HEK293 (cell line): ENCODE measurements around the gene IFNLR1.

Experiments
- CTCF ChIA-PET: fragments of 350-600 bp; formaldehyde crosslinking; extraction: SDS; loops from one replicate; lab custom pipeline; 2021; ENCODE audit warnings: antibody characterized with exemption; lab: Yijun Ruan, JAX
- POLR2A ChIA-PET: fragments of 300-600 bp; formaldehyde crosslinking; extraction: SDS; loops from one replicate; lab custom pipeline; 2020; ENCODE audit warnings: antibody characterized with exemption, inconsistent platforms; lab: Yijun Ruan, JAX
- H3K27ac ChIP-seq: fragments of 200-500 bp; sonication (Bioruptor generic); 2 replicates; pipeline ENCODE4 v1.5.1; 2014; ENCODE audit warnings: low read depth, low read length, control low read depth, inconsistent platforms; ENCODE audit errors: extremely low read depth
- H3K36me3 ChIP-seq, 2 experiments: fragments of 200-500 bp in 1 of 2; sonication (Bioruptor generic) in 1 of 2; 1 replicate in 1 of 2; 2 replicates in 1 of 2; pipeline ENCODE4 v1.5.1; 2014 to 2017; ENCODE audit warnings: inconsistent platforms in 2 of 2, low read length in 2 of 2; ENCODE audit not compliant: control insufficient read depth in 2 of 2, insufficient read depth in 1 of 2
- H3K4me1 ChIP-seq: fragments of 200-500 bp; sonication (Bioruptor generic); 2 replicates; pipeline ENCODE4 v1.5.1; 2014; ENCODE audit warnings: mild to moderate bottlenecking, low read length, inconsistent platforms; ENCODE audit not compliant: control insufficient read depth, insufficient read depth
- H3K4me3 ChIP-seq: 2 replicates; pipeline ENCODE4 v1.5.1; 2011; ENCODE audit warnings: low read depth, mild to moderate bottlenecking, control low read depth, low read length, moderate library complexity
- H3K9me3 ChIP-seq: fragments of 200-500 bp; sonication (Bioruptor generic); 2 replicates; pipeline ENCODE4 v1.5.1; 2014; ENCODE audit warnings: low read depth, low read length, inconsistent platforms; ENCODE audit not compliant: control insufficient read depth, insufficient read depth
- AEBP2 ChIP-seq: fragments of 450-650 bp; formaldehyde crosslinking; IDR thresholded peaks from 2 replicates; pipeline ENCODE4 v1.5.1; 2016; ENCODE audit warnings: missing biosample characterization, missing genetic modification characterization, borderline replicate concordance
- EGR2 ChIP-seq: fragments of 450-650 bp; formaldehyde crosslinking; IDR thresholded peaks from 2 replicates; pipeline ENCODE4 v1.5.1; 2016; ENCODE audit warnings: low read depth, missing biosample characterization, missing genetic modification characterization
- GFI1B ChIP-seq: fragments of 450-650 bp; formaldehyde crosslinking; IDR thresholded peaks from 2 replicates; pipeline ENCODE4 v1.5.1; 2016; ENCODE audit warnings: missing biosample characterization, missing genetic modification characterization
- REST ChIP-seq: fragments of 450-650 bp; formaldehyde crosslinking; IDR thresholded peaks from 2 replicates; pipeline ENCODE4 v1.5.1; 2016; ENCODE audit warnings: missing biosample characterization, missing genetic modification characterization
- SCRT1 ChIP-seq: fragments of 450-650 bp; formaldehyde crosslinking; IDR thresholded peaks from 2 replicates; pipeline ENCODE4 v1.5.1; 2016; ENCODE audit warnings: missing biosample characterization, missing genetic modification characterization, borderline replicate concordance
- SP7 ChIP-seq: fragments of 450-650 bp; formaldehyde crosslinking; IDR thresholded peaks from 2 replicates; pipeline ENCODE4 v1.5.1; 2016; ENCODE audit warnings: missing biosample characterization, missing genetic modification characterization
- TCF7L2 ChIP-seq: IDR thresholded peaks from 2 replicates; pipeline ENCODE4 v1.6.1; 2011; ENCODE audit warnings: low read depth, mild to moderate bottlenecking, inconsistent platforms, low read length, moderate library complexity, borderline replicate concordance
- ZBTB6 ChIP-seq: fragments of 450-650 bp; formaldehyde crosslinking; IDR thresholded peaks from 2 replicates; pipeline ENCODE4 v1.5.1; 2017; ENCODE audit warnings: missing biosample characterization, missing genetic modification characterization
- ZFHX2 ChIP-seq: fragments of 450-650 bp; formaldehyde crosslinking; conservative IDR thresholded peaks from 2 replicates; pipeline ENCODE4 v1.5.1; 2016; ENCODE audit warnings: missing biosample characterization, missing genetic modification characterization
- ZIC2 ChIP-seq: fragments of 450-650 bp; formaldehyde crosslinking; IDR thresholded peaks from 2 replicates; pipeline ENCODE4 v1.5.1; 2016; ENCODE audit warnings: missing biosample characterization, missing genetic modification characterization
- ZNF366 ChIP-seq: fragments of 450-650 bp; formaldehyde crosslinking; conservative IDR thresholded peaks from 2 replicates; pipeline ENCODE4 v1.5.1; 2016; ENCODE audit warnings: missing biosample characterization, missing genetic modification characterization
- ZNF610 ChIP-seq: fragments of 450-650 bp; formaldehyde crosslinking; IDR thresholded peaks from 2 replicates; pipeline ENCODE4 v1.5.1; 2016; ENCODE audit warnings: missing biosample characterization, missing genetic modification characterization, borderline replicate concordance
- ZNF623 ChIP-seq: fragments of 450-650 bp; formaldehyde crosslinking; IDR thresholded peaks from 2 replicates; pipeline ENCODE4 v1.5.1; 2016; ENCODE audit warnings: missing biosample characterization, missing genetic modification characterization
- ZNF791 ChIP-seq: fragments of 450-650 bp; formaldehyde crosslinking; IDR thresholded peaks from 2 replicates; pipeline ENCODE4 v1.5.1; 2016; ENCODE audit warnings: missing biosample characterization, missing genetic modification characterization
- ZNF792 ChIP-seq: fragments of 450-650 bp; formaldehyde crosslinking; IDR thresholded peaks from 2 replicates; pipeline ENCODE4 v1.5.1; 2016; ENCODE audit warnings: missing biosample characterization, missing genetic modification characterization
- ZNF837 ChIP-seq: fragments of 450-650 bp; formaldehyde crosslinking; IDR thresholded peaks from 2 replicates; pipeline ENCODE4 v1.5.1; 2016; ENCODE audit warnings: missing biosample characterization, missing genetic modification characterization

The IFNLR1 gene

GRCh38 chr1:24204116-24204515 is 17.0 kb upstream of the IFNLR1 start (continued):
- no peak for TF ChIP-seq REST
- TF ChIP-seq ZNF623 (tag by site-specific recombination) = no peak
- no peak for TF ChIP-seq SP7 (tag by site-specific recombination)

- Histone ChIP-seq H3K4me3 (no peak overlapping the region), H3K36me3 (no peaks in the 10 kb centered on the region), H3K9me3 (no peaks in the 10 kb centered on the region), H3K4me1 (no peaks in the 10 kb centered on the region), H3K27ac (no peak overlapping the region)
- no peak for TF ChIP-seq ZBTB6 (tag by site-specific recombination)
- no peak for TF ChIP-seq GFI1B
- TF ChIP-seq AEBP2 (tag by site-specific recombination) = no peak
- no peak for TF ChIP-seq TCF7L2
- no peak for TF ChIP-seq ZNF791 (tag by site-specific recombination)
- no peak for TF ChIP-seq ZNF837 (tag by site-specific recombination)
- TF ChIP-seq SCRT1 (tag by site-specific recombination) = no peak
- ChIA-PET CTCF (interaction anchor here (11.6 kb wide), 1 partner anchor 192 kb away, joined by 611 read pairs; no protein-coding TSS in a partner anchor), POLR2A (interaction anchor here (0.7 kb wide), 1 partner anchor 14 kb away, joined by 4 read pairs; no protein-coding TSS in a partner anchor)
Observed at GRCh38 chr1:24203404-24203803, 16.3 kb upstream of the IFNLR1 start.

- Histone ChIP-seq H3K4me1 (no peaks in the 10 kb centered on the region), H3K9me3 (no peaks in the 10 kb centered on the region), H3K4me3 (no peak overlapping the region), H3K36me3 (no peaks in the 10 kb centered on the region), H3K27ac (no peak overlapping the region)
- ChIA-PET CTCF (interaction anchor here (0.7 to 11.6 kb wide), 11 partner anchors 46 to 297 kb away, joined by 3 to 611 read pairs (median 3); no protein-coding TSS in a partner anchor), POLR2A (no interaction called here)
- TF ChIP-seq ZNF792 (tag by site-specific recombination) (no peak), ZNF366 (tag by site-specific recombination) (0 out of 2 replicates have a peak, but pooled peaks have one; percentile 26), ZNF610 (tag by site-specific recombination) (no peak), EGR2 (tag by site-specific recombination) (peak; percentile 97), ZIC2 (peak; percentile 85), ZFHX2 (peak; percentile 97)
Observed at GRCh38 chr1:24202987-24203386, 15.9 kb upstream of the IFNLR1 start.
